Amygdala (tissue), 56 donors: ENCODE measurements around the gene PAIP2.
"Not testable (repeated sequence)": the region's sequence is repeated elsewhere in the genome, so short reads cannot be mapped to it uniquely, and the experiment has no call there.

Experiments
- DNase-seq, 56 donors: peaks; one replicate each; lab custom pipeline; 2025; lab: John Stamatoyannopoulos, UW

Gene PAIP2

GRCh38 chr5:139377226-139377625 lies 35.6 kb downstream of the PAIP2 start:
- no peak for DNase-seq

- no peak for DNase-seq
Observed at GRCh38 chr5:139378101-139378825, 36.6 kb downstream of the PAIP2 start.

- no peak for DNase-seq
Observed at GRCh38 chr5:139378941-139379361, 37.3 kb downstream of the PAIP2 start.

GRCh38 chr5:139379626-139380449 lies 38.2 kb downstream of the PAIP2 start:
- DNase-seq, result no peak

- DNase-seq, result no peak
Observed at GRCh38 chr5:139381837-139382761, 40.4 kb downstream of the PAIP2 start.

GRCh38 chr5:139382807-139383206 lies 41.2 kb downstream of the PAIP2 start:
- no peak for DNase-seq

- DNase-seq, result no peak
Observed at GRCh38 chr5:139383275-139383992, 41.8 kb downstream of the PAIP2 start, which contains the start of gene SLC23A1. Gene SLC23A1 (minus strand): TSS chr5:139383297. CDS start chr5:139383253, 44 bp downstream.

GRCh38 chr5:139383993-139384590 lies 42.4 kb downstream of the PAIP2 start:
- no peak for DNase-seq

GRCh38 chr5:139384591-139385051 lies 43.0 kb downstream of the PAIP2 start:
- no peak for DNase-seq

- DNase-seq, result no peak
Observed at GRCh38 chr5:139385061-139386049, 43.7 kb downstream of the PAIP2 start.

- DNase-seq, result no peak
Observed at GRCh38 chr5:139386050-139386438, 44.4 kb downstream of the PAIP2 start.

GRCh38 chr5:139386956-139387355 lies 45.3 kb downstream of the PAIP2 start:
- DNase-seq, result not testable (repeated sequence)

GRCh38 chr5:139387611-139388197 lies 46.0 kb downstream of the PAIP2 start:
- no peak for DNase-seq

GRCh38 chr5:139388198-139388821 lies 46.7 kb downstream of the PAIP2 start:
- no peak for DNase-seq

GRCh38 chr5:139389701-139390638 lies 48.3 kb downstream of the PAIP2 start, which contains the start of gene MZB1:
Gene MZB1 (minus strand): TSS chr5:139389913. CDS start chr5:139389856, 57 bp downstream.
- DNase-seq, result no peak
